Hypothalamus (tissue), 51 donors: ENCODE data around the gene BSN.
"Not testable (repeated sequence)": the region's sequence is repeated elsewhere in the genome, so short reads cannot be mapped to it uniquely, and the experiment has no call there.

Source experiments
- DNase-seq, 51 donors: peaks; one replicate each; lab custom pipeline; 2025; lab: John Stamatoyannopoulos, UW

BSN gene

DNA sequence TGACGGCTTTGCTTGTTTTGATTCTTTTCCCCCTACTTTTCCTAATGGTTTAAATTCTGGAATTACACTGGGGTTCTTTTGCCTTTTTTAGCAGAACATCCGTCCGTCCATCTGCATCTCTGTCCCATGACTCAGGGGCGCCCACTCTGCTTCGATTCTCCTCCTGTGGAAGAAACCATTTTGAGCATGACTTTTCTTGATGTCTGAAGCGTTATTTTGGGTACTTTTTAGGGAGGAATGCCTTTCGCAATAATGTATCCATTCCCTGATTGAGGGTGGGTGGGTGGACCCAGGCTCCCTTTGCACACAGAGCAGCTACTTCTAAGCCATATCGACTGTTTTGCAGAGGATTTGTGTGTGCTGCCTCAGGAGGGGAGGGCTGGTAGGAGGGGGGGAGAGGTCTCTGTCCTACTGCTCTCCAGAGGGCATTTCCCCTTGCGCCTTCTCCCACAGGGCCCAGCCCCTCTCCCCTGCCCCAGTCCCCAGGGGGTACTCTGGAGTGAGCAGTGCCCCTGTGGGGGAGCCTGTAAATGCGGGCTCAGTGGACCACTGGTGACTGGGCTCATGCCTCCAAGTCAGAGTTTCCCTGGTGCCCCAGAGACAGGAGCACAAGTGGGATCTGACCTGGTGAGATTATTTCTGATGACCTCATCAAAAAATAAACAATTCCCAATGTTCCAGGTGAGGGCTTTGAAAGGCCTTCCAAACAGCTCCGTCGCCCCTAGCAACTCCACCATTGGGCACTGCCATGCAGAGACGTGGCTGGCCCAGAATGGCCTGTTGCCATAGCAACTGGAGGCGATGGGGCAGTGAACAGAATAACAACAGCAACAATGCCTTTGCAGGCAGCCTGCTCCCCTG is 19.5 kb upstream of the BSN start:
- DNase-seq, result peak in 43 of 51 donors; percentile 4 to 92 (median 59)

DNA sequence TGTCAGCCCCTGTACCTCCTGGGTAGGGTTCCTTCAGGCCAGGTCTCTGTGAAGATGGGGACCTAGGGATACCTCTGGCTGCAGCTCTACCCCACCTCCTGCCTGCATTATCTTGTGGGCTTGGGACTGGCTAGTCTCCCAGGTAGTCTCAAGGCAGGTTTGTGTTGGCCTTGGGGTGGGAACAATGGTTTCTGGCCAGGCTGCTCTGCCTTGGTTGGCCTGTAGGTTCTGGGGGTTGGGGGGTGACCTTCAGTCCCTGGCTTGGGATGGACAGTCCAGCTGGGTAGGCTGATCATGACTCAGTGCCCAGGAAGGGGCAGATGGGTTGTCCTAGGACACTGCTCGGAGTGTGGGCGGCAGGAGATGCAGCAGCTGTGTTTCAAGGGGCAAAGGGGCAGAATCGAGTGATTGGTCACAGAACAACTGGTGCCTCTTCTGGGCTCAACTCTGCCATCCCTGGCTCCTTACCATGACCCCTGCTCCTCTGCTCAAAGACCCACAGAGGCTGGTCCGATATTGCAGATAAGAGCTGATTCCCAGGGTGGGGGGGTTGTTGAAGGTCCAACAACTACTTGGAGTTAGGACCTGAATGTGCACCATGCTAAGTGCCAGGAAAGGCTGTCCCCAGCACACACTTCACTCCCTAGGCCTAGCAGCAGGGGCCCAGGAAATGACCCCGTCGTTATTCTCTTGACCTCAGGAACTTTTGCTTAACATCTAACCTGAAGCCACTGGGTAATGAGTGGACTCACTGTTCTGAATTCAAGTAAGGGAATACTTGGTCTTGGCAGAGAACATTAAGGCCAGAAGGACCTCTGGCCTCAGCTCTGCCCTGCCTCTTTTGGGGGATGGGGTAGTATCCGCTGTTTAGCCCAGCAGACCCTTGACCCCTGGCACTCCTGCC is 18.1 kb upstream of the BSN start:
- DNase-seq, result no peak

DNA sequence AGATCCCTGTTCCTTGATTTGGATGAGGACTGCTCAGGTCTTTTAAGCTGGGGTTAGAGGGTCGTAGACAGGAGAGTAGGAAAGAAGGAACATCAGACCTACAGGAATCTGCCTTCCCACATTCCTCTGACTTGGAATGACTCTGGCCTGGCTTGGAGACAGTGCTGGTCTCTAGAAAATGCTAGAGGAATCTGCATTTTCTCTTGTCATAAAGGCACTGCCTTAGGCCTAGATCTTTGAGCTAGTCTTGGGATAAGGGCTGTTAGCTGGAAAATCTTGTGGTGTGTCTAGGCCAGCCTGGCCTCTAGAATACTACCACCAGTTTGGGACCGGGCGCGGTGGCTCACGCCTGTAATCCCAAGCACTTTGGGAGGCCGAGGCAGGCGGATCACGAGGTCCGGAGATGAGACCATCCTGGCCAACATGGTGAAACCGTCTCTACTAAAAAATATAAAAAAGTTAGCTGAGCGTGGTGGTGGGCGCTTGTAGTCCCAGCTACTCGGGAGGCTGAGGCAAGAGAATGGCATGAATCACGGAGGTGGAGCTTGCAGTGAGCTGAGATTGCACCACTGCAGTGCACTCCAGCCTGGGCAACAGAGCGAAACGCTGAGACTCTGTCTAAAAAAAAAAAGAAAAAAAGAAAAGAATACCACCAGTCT is 17.3 kb upstream of the BSN start:
- DNase-seq, result no peak

DNA sequence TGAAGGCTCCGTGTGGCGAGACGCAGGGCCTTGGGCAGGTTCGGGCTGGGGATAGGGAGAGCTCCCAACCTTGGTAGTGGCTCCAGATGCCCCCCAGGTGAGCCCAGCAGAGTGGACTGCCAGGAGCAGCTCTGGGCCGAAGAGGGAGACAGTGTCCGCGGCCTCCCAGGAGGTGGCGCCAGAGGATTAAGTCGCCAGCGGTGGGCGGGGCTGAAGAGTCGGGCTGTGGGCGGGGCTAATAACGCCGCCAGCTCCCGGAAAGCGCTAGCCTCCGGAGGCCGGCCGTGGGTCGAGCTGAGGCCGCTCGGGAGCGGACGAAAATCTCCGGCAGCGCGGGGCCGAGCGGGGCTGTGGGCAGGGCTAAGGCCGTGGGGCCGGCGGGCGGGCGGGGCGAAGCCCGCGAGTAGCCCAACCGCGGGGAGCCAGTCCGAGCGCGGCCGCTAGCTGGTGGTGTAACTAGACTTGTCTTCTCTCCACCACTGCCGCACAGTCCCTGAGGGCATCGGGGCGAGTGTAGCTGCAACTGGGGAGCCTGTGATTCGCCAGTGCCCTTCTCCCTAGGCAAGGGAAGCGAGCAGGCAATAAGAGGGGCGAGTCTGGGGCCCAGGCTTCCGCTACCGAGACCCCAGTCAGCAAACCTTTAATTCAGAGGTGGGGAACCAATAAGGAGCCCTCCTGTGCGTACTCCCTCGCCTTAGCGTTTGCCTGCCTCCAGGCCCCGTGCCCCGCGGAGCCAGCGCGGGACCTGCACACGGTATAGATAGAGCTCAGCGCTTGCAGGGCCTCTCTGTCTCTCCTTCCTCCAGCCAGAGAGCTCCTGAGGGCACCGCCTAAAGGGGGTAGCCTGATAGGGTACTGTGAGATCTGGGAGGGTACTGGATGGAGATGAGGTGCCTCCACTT is 14.4 kb upstream of the BSN start:
- DNase-seq, result peak; percentile 39 to 96 (median 89)

DNA sequence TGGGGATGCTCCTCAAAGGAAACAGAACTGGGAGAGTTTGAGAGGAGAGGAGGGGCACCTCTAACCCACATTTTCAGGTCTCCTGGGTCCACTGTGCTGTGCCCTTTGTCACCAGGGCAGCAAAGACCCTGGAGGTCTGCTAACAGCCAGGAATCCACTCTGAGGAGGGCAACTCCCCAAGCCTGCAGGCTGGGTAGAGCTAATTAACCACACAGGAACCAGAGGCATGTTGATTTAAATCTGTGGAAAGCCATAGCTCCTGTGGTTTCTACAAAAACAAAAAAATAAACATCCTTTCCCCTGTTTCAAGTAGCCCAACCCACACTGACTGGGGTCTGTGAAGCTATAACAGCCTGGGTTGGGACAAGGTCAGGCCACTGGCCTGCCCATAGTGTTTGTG is 2.2 kb upstream of the BSN start:
- no peak for DNase-seq

DNA sequence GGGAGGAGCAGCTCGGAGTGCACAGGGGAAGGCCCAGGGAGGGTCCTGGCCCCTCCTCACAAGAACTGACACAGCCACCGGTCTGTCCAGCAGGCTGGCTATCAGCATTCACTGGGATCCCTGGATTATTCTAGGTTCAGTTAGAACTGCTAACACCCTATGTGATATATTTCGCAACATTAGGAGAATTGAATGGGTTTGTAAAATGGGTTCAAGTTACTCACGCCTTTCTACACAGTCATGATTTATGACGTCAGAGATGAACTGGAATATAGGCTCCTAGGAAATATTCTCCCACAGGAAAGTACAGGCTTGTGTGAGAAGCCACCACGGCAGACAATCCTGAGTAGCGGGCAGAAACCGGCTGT is 969 bp upstream of the BSN start:
- DNase-seq, result no peak

DNA sequence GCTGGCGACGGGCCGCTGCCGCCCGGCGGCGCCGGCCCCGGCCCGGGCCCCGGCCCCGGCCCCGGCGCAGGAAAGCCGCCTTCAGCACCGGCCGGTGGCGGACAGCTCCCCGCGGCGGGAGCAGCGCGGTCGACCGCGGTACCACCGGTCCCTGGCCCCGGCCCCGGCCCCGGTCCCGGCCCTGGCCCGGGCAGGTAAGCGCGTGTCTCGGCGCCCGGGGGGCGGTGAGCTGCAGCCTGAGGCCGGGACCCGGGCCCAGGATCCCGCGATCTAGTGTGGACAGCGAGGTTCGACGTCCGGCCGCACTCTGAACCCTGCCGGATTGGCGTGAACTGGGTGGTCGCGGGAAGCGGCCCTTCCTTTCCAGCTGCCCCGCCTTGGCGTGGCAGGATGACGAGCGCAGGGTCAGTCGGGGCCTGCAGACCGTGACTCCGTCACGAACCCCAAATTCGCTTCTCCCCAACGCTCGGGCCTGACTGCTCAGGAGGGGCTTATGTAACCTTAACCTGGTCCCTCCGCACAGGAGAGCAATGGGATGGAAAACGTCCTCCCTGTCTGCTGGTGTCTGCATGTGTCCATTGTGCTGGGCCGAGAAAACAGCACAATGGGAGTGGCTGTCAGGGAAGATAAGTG is 472 bp downstream of the BSN start:
- peak in 15 of 51 donors; percentile 36 to 71 (median 50) for DNase-seq

DNA sequence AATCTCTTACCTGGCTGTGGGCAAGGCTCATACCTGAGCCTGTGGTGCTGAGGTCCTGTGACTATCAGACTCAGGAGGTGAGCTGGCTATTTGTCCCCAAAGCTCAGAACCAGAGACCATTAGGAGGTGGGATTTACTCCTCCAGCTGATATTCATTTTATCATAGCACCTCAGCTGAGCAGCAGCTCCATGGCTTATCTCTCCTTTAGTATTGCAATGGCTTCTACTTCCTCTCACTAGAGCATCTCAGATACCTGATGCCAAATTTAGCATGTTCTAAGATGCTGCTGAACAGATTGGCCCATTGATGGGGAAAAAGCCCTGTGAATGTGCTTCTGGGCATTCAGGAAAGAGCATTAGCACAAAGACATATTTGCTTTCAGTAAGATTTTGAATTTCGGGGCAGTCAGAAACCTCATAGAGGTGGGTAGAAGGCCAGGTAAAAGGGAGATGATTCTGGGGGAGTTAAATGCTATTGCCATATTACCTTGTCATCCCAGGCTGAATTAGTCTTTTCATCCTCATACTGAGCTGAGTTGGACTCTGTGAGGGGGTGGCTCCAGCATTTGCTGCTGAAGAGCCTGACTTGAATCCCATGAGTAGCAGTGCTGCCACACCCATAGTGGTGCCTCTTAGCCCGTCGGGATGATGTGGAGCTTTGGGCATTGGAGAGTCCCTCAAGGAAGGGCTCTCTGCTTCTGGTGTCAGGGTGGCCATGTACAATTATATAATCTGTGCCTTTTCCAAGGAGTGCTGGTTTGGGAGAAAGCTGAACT is 2.4 kb downstream of the BSN start:
- DNase-seq, result peak in 1 of 51 donors; percentile 52

DNA sequence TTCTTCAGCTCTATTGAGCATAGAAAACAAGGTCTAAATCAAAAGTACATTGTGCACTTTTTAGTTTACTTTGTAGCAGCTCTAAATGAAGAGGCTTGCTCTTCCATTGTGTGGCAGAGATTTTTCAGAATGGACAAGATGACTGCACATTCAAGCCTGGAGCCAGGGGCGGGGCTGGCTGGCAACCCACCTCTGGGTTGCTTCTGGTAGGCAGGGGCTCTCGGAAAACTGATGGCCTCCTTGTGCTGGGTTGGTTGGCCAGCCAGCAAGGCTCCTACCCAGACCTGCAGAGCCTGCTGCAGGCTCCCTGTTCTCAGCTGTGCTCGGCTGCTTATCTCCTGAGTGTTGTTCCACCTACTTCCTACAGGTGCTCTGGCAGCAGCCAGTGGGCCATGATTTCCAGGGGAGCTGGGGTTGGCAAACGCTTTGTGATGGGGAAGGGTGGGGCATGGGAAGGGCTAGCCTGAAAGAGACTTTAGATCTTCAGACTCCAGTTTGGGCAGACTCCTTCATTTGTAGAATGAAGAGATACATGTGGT is 8.8 kb downstream of the BSN start:
- no peak for DNase-seq

DNA sequence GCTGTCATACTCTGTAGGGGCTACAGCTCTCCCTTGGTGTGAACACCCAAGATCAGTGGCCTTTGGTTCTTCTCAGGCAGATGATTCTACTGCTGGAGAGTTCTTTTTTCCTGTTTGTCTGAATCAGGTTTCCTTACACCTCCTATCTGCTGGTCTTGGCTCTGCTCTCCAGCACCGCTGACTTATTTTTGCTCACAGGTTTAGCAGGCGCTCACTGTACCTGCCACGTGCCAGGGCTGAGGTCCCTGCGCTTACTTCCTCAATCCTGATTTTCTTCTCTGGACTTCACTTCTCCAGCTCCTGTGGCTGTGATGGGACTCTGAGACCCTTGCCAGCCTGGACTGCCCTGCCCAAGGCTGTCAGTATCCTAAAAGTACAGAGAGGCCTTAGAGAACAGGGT is 9.5 kb downstream of the BSN start:
- DNase-seq, result no peak

DNA sequence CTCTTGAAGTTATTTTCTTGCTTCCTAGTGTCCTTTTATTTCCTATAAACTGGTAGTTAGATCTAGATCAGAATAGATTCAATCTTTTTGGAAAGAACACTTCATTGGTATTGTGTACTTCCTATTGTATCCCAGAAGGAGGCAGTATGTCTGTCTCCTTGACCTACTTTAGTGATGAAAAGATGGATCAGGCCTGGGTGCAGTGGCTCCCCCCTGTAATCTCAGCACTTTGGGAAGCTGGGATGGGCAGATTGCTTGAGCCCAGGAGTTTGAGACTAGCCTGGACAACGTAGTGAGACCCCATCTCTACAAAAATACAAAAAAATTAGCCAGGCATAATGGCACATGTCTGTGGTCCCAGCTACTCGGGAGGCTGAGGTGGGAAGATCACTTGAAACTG is 12.0 kb downstream of the BSN start:
- no peak for DNase-seq

DNA sequence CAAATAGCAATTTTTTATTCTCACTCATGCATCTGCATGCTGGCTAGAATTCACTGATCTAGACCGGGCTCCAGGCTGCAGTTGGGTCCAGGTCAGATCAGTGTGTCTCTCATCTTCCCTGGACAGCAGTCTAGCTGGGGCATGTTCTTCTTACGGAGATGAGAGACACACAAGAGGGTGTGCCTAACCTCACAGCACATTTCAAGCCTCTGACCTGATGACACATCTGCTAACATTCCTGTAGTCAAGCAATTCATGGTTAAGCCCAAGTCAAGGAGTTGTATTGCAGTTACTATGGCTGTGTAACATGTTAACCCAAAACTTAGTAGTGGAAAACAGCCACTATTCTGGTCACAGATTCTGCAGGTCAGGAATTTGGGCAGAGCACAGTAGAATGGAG is 13.1 kb downstream of the BSN start:
- DNase-seq, result no peak

DNA sequence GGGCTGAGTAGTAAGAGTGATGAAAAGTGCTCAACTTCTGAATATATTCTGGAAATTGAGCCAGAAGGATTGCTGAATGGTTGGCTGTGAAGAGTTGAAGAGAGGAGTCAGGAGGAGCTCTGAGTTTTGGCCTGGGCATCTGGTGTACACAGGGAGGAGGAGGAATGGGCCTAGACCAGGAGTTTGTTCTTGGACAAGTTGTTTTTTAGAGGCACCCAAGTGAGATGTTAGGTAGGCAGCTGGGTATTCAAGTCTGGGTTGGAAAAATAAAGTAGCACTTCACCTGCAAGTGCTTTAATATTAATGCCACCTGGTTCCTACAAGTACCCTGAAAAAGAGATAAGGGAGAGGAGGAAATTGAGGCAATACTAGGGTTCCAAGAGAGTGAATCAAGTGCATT is 14.7 kb downstream of the BSN start:
- DNase-seq, result no peak

DNA sequence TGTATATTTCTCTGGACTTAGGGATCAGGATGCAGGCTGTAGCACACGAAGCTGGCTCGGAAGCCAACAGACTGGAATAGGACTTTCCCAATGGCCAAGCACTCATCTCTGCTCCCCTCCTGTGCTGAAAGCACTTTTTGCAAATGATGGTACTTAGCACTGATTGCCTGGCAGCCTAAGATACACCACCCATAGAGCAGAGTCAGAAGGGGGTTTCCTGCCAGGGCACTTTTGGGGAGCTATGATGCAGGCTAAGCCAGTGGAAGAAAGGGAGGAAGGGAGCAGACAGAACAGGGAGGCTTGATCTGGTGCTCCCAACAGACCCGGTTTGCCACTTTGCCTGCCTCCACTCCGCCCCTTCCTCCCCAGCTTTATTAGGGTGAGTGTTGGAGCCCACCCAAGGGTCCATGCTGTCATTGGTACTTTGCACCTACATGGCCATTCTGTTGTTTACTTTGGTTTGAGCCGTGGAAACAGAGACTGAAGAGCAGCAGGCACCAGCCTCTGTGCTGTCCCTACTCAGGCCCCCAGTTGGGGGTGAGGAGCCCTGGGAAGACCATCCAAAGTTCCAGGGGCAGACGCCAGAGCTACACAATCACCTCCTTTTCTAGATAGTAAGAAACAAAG is 15.9 kb downstream of the BSN start:
- DNase-seq, result no peak

DNA sequence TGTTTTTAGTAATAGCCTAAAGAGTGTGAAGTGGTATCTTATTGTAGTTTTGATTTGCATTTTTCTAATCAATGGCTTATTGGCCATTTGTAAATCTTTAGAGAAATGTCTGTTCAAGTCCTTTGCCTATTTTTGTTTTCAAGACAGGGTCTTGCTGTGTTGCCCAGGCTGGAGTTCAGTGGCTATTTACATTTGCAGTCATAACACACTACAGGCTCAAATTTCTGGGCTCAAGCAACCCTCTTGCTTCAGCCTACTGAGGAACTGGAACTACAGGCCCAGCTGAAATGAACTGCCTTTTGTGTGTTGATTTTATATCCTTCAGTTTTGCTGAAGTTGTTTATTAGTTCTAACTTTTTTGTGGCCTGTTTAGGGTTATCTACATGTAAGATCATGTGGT is 27.9 kb downstream of the BSN start:
- DNase-seq, result no peak

DNA sequence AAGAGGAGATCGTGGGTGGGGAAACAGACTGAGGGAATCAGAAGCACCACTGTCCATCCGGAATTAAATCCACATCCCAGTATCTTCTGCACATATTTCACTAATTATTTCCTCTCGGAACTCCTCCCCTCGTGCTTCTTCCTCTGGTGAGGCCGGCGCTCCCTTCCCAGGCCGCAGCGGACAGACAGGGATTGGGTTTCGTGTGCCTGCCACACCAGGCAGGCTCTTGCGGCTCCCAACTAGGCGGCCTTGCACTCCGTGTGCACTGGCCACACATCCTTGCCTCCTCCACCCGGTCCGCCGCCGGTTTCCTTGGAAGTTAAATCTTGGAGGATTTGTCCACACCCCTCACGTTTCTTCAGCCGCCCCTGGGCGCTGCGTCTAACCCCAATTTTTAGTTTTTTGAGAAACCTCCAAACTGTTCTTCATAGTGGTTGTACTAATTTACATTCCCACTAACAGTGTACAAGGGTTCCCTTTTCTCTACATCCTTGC is 31.0 kb downstream of the BSN start:
- DNase-seq, result not testable (repeated sequence)

DNA sequence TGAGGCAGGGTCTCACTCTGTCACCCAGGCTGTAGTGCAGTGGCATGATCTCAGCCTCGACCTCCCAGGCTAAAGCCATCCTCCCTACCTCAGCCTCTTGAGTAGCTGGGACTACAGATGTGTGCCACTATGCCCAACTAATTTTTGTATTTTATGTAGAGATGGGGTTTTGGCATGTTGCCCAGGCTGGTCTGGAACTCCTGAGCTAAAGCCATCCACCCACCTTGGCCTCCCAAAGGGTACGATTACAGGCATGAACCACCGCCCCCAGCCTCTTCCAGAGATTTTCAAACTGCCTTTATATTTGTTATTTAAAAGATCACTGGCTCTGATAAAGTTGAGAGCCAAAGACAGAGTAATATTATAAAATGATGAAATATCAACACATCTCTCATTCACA is 37.3 kb downstream of the BSN start:
- DNase-seq, result no peak

DNA sequence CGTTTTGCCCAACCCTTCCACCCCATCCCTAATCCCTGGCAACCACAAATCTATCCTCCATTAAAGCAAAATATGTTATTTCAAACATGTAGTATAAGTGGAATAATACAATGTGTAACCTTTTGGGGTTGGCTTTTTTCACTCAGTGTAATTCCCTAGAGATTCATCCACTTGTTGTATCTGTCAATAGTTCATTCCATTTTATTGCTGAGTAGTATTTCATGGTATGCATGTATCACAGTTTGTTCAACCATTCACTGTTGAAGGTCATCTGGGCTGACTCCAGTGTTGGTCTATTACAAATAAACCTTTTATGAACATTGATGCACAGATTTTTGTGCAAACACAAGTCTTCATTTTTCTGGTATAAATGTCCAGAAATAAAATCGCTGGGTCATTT is 38.8 kb downstream of the BSN start:
- no peak for DNase-seq
